Peyer's patch (tissue), 4 donors: ENCODE data around the gene SLC45A1.

ENCODE experiments used
- CTCF ChIP-seq, 6 experiments: fragments of 450-650 bp in 4 of 6; fragments of 200-600 bp in 2 of 6; sonication (generic) in 1 of 6; IDR thresholded peaks; one replicate each; pipeline ENCODE4 v1.5.1; 2017 to 2019; ENCODE audit warnings: antibody characterized with exemption in 6 of 6, mild to moderate bottlenecking in 3 of 6, moderate library complexity in 1 of 6
- POLR2A ChIP-seq, 2 donors: fragments of 450-650 bp; IDR thresholded peaks; one replicate each; pipeline ENCODE4 v1.5.1; 2017; ENCODE audit warnings: antibody characterized with exemption in 2 of 2, mild to moderate bottlenecking in 2 of 2, moderate library complexity in 2 of 2

- TF ChIP-seq CTCF (IDR thresholded peaks at IDR 0.05) (no peak), POLR2A (IDR thresholded peaks at IDR 0.05) (no peak)
These were observed 33.2 kb downstream of the SLC45A1 start for GRCh38 chr1:8350914-8351684.
